GM23338 (cell line): ENCODE measurements around the gene SFXN1. TPM values are rescaled to one million over a fixed set of nuclear protein-coding genes. Genes with fewer than 3 reads are reported as not detected.

Source experiments
- ATAC-seq: fragments of 200-7000 bp; cut with Tn5 transposase; 3 replicates; pipeline ENCODE4 v1.9.1; 2020
- DNase-seq: peaks from one replicate; pipeline ENCODE4 v3.0.0-alpha.2; 2015; ENCODE audit warnings: low spot score
- H2AFZ ChIP-seq: fragments of 200-600 bp; sonication (generic); 2 replicates; pipeline ENCODE4 v1.8.0; 2016; ENCODE audit warnings: antibody characterized with exemption, mild to moderate bottlenecking, moderate library complexity
- H3F3A ChIP-seq: fragments of 200-600 bp; sonication (generic); replicated peaks from 2 replicates; pipeline ENCODE4 v1.8.0; 2017; ENCODE audit warnings: antibody characterized with exemption, mixed run types, low read depth
- H3K27ac ChIP-seq: fragments of 200-600 bp; sonication (generic); 2 replicates; pipeline ENCODE4 v1.6.1; 2016; ENCODE audit warnings: low read depth
- H3K27me3 ChIP-seq: fragments of 200-600 bp; sonication (generic); 2 replicates; pipeline ENCODE4 v1.8.0; 2016; ENCODE audit warnings: mild to moderate bottlenecking, mixed run types, moderate library complexity; ENCODE audit not compliant: insufficient read depth
- H3K36me3 ChIP-seq: fragments of 200-600 bp; sonication (generic); 2 replicates; pipeline ENCODE4 v1.8.0; 2016; ENCODE audit warnings: mild to moderate bottlenecking; ENCODE audit not compliant: insufficient read depth
- H3K4me1 ChIP-seq: fragments of 200-600 bp; sonication (generic); 2 replicates; pipeline ENCODE4 v1.8.0; 2016; ENCODE audit warnings: mild to moderate bottlenecking, moderate library complexity; ENCODE audit not compliant: insufficient read depth
- H3K4me2 ChIP-seq: fragments of 200-600 bp; sonication (generic); 2 replicates; pipeline ENCODE4 v1.7.1; 2017; ENCODE audit warnings: mixed run types
- H3K4me3 ChIP-seq: fragments of 200-600 bp; sonication (generic); 2 replicates; pipeline ENCODE4 v1.6.1; 2016; ENCODE audit warnings: mixed run types
- H3K79me2 ChIP-seq: fragments of 200-600 bp; sonication (generic); replicated peaks from 2 replicates; pipeline ENCODE4 v1.8.0; 2017; ENCODE audit warnings: mild to moderate bottlenecking; ENCODE audit not compliant: insufficient read depth
- H3K9me2 ChIP-seq: fragments of 200-600 bp; sonication (generic); 2 replicates; pipeline ENCODE4 v1.8.0; 2017; ENCODE audit not compliant: insufficient read depth
- H4K20me1 ChIP-seq: fragments of 200-600 bp; sonication (generic); replicated peaks from 2 replicates; pipeline ENCODE4 v1.8.0; 2017; ENCODE audit warnings: mild to moderate bottlenecking; ENCODE audit not compliant: insufficient read depth
- H3K27ac Mint-ChIP-seq: 2 replicates; pipeline ENCODE4 v1.8.0; 2020; ENCODE audit warnings: inconsistent platforms, mild to moderate bottlenecking, moderate library complexity, mixed read lengths
- H3K27me3 Mint-ChIP-seq: 3 replicates; pipeline ENCODE4 v1.8.0; 2022; ENCODE audit warnings: low read depth, mild to moderate bottlenecking, moderate library complexity, mixed read lengths, inconsistent platforms; ENCODE audit not compliant: insufficient read depth, poor library complexity
- H3K36me3 Mint-ChIP-seq: 3 replicates; pipeline ENCODE4 v1.8.0; 2021; ENCODE audit warnings: low read depth, mild to moderate bottlenecking, inconsistent platforms, moderate library complexity, mixed read lengths
- H3K4me1 Mint-ChIP-seq: 3 replicates; pipeline ENCODE4 v1.8.0; 2020; ENCODE audit warnings: mild to moderate bottlenecking, inconsistent platforms, mixed read lengths
- H3K4me3 Mint-ChIP-seq: 3 replicates; pipeline ENCODE4 v1.8.0; 2021; ENCODE audit warnings: moderate library complexity, mild to moderate bottlenecking, inconsistent platforms, mixed read lengths
- H3K9me3 Mint-ChIP-seq: 3 replicates; pipeline ENCODE4 v1.8.0; 2020; ENCODE audit warnings: moderate library complexity, mild to moderate bottlenecking, inconsistent platforms, mixed read lengths
- CREB1 ChIP-seq: fragments of 250-450 bp; sonication (Bioruptor Pico); IDR thresholded peaks from 2 replicates; pipeline ENCODE4 v1.5.0; 2020; ENCODE audit warnings: low read depth, mild to moderate bottlenecking, moderate library complexity
- EZH2 ChIP-seq: fragments of 200-600 bp; sonication (generic); IDR thresholded peaks from one replicate; pipeline ENCODE4 v1.8.0; 2017; ENCODE audit warnings: antibody characterized with exemption, mild to moderate bottlenecking, low read depth; ENCODE audit not compliant: unreplicated experiment
- EZH2phosphoT487 ChIP-seq: fragments of 200-600 bp; sonication (generic); IDR thresholded peaks from one replicate; pipeline ENCODE4 v1.8.1; 2018; ENCODE audit warnings: antibody characterized with exemption; ENCODE audit not compliant: unreplicated experiment
- JUNB ChIP-seq: IDR thresholded peaks from one replicate; pipeline ENCODE4 v1.6.1; 2016; ENCODE audit warnings: antibody characterized with exemption; ENCODE audit not compliant: unreplicated experiment
- NANOG ChIP-seq: IDR thresholded peaks from 2 replicates; pipeline ENCODE4 v1.6.1; 2016; ENCODE audit warnings: antibody characterized with exemption, borderline replicate concordance
- STAT1 ChIP-seq: IDR thresholded peaks from one replicate; pipeline ENCODE4 v1.6.1; 2016; ENCODE audit warnings: antibody characterized with exemption; ENCODE audit not compliant: unreplicated experiment
- ZNF331 ChIP-seq: fragments of 250-450 bp; sonication (Bioruptor Pico); IDR thresholded peaks from 2 replicates; pipeline ENCODE4 v1.5.0; 2020; ENCODE audit warnings: low read depth, mild to moderate bottlenecking, moderate library complexity
- ZNF462 ChIP-seq: fragments of 250-450 bp; sonication (Bioruptor Pico); IDR thresholded peaks from 2 replicates; pipeline ENCODE4 v1.5.0; 2020; ENCODE audit warnings: mild to moderate bottlenecking, moderate library complexity
- polyA plus RNA-seq: library from polyadenylated mRNA; unstranded; fragments of >200 nt; fragmentation: Nextera tagmentation; extraction: Ambion mirVana; gene quantifications from 2 replicates; pipeline ENCODE4 v1.2.1, GENCODE V29; 2016
- total RNA-seq: library from RNA; depleted of rRNA; stranded (reverse); fragments of >200 nt; shearing (Covaris generic); gene quantifications from 2 replicates; pipeline ENCODE4 v1.2.3, GENCODE V29; 2014
- TF ChIP-seq, protein P1 (sequence below): IDR thresholded peaks from 2 replicates; pipeline ENCODE4 v1.6.1; 2016; ENCODE audit warnings: antibody characterized with exemption
- TF ChIP-seq, protein P2 (sequence below): IDR thresholded peaks from one replicate; pipeline ENCODE4 v1.6.1; 2018; ENCODE audit warnings: antibody characterized with exemption; ENCODE audit not compliant: unreplicated experiment
- TF ChIP-seq, protein P3 (sequence below), 2 experiments: fragments of 200-600 bp in 1 of 2; sonication (generic) in 1 of 2; conservative IDR thresholded peaks; 2 replicates each; pipeline versions ENCODE4 v1.5.1 to v1.6.1; 2016 to 2017; ENCODE audit warnings: antibody characterized with exemption in 2 of 2, low read depth in 2 of 2, mild to moderate bottlenecking in 2 of 2, moderate library complexity in 1 of 2

The SFXN1 gene
- total and polyA plus RNA-seq, 2 experiments from 2014 or later = 44.0 to 97.7 TPM

DNA sequence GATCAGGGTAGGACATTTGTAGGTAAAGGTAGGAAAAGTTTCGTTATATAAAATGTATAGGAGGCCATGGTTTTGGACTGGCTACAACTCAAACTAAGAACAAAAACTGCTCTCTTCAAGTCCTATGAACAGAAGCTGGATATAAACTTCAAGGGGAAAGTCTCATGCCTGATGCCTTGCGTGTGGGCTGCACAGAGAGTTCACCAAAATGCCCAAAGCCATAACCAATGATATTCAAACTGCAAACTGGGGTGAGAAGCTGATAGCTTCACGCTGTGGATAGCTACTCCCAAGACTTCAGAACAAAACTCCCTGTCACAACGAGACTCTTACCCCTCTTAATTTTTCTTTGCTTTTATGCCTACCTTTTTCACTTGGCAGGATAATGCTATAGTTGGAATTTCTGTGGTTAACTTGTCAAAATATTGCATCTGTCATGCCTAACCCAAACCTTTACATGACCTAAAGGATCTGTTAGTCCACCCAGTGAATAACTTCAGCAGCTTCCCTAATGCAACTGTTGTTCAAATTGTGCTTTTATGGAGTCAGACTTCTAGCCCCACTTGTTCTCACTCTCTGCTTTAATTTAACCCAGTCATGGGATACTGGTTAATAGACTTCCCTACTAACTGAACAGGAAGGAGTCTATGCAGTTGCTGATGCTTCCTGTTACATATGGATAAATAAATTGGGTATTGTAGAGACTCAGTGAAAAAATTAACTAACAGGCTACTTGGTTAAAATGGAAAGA lies 71.9 kb downstream of the SFXN1 start:
- Mint-ChIP-seq H3K4me3 (no peak overlapping the region), H3K4me1 (peaks cover 44% of the 10 kb centered on the region), H3K27ac (no peak overlapping the region), H3K9me3 (peaks cover 5% of the 10 kb centered on the region; the same call in 2 of the 3 replicates), H3K36me3 (peaks cover 3% of the 10 kb centered on the region; the same call in 1 of the 3 replicates), H3K27me3 (peaks cover 17% of the 10 kb centered on the region)
- Histone ChIP-seq H3F3A (0 out of 2 replicates have a peak, but pooled peaks cover 4% of the 10 kb centered on the region), H3K27ac (no peak overlapping the region), H3K4me1 (peaks cover 17% of the 10 kb centered on the region), H3K79me2 (no peaks in the 10 kb centered on the region), H3K27me3 (no peaks in the 10 kb centered on the region), H2AFZ (no peak overlapping the region), H3K4me3 (no peak overlapping the region), H3K36me3 (no peaks in the 10 kb centered on the region), H3K9me2 (no peaks in the 10 kb centered on the region), H4K20me1 (no peaks in the 10 kb centered on the region), H3K4me2 (no peak overlapping the region)
- ATAC-seq = no peak
- DNase-seq = no peak
- TF ChIP-seq ZNF331 = no peak
- no peak for TF ChIP-seq CREB1
- no peak for TF ChIP-seq EZH2
- TF ChIP-seq JUNB = no peak
- no peak for TF ChIP-seq STAT1
- TF ChIP-seq, protein P1, sequence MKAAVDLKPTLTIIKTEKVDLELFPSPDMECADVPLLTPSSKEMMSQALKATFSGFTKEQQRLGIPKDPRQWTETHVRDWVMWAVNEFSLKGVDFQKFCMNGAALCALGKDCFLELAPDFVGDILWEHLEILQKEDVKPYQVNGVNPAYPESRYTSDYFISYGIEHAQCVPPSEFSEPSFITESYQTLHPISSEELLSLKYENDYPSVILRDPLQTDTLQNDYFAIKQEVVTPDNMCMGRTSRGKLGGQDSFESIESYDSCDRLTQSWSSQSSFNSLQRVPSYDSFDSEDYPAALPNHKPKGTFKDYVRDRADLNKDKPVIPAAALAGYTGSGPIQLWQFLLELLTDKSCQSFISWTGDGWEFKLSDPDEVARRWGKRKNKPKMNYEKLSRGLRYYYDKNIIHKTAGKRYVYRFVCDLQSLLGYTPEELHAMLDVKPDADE = no peak
- TF ChIP-seq EZH2phosphoT487 = no peak
- TF ChIP-seq NANOG = no peak
- TF ChIP-seq, protein P2, sequence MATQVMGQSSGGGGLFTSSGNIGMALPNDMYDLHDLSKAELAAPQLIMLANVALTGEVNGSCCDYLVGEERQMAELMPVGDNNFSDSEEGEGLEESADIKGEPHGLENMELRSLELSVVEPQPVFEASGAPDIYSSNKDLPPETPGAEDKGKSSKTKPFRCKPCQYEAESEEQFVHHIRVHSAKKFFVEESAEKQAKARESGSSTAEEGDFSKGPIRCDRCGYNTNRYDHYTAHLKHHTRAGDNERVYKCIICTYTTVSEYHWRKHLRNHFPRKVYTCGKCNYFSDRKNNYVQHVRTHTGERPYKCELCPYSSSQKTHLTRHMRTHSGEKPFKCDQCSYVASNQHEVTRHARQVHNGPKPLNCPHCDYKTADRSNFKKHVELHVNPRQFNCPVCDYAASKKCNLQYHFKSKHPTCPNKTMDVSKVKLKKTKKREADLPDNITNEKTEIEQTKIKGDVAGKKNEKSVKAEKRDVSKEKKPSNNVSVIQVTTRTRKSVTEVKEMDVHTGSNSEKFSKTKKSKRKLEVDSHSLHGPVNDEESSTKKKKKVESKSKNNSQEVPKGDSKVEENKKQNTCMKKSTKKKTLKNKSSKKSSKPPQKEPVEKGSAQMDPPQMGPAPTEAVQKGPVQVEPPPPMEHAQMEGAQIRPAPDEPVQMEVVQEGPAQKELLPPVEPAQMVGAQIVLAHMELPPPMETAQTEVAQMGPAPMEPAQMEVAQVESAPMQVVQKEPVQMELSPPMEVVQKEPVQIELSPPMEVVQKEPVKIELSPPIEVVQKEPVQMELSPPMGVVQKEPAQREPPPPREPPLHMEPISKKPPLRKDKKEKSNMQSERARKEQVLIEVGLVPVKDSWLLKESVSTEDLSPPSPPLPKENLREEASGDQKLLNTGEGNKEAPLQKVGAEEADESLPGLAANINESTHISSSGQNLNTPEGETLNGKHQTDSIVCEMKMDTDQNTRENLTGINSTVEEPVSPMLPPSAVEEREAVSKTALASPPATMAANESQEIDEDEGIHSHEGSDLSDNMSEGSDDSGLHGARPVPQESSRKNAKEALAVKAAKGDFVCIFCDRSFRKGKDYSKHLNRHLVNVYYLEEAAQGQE = no peak
- TF ChIP-seq, protein P3, sequence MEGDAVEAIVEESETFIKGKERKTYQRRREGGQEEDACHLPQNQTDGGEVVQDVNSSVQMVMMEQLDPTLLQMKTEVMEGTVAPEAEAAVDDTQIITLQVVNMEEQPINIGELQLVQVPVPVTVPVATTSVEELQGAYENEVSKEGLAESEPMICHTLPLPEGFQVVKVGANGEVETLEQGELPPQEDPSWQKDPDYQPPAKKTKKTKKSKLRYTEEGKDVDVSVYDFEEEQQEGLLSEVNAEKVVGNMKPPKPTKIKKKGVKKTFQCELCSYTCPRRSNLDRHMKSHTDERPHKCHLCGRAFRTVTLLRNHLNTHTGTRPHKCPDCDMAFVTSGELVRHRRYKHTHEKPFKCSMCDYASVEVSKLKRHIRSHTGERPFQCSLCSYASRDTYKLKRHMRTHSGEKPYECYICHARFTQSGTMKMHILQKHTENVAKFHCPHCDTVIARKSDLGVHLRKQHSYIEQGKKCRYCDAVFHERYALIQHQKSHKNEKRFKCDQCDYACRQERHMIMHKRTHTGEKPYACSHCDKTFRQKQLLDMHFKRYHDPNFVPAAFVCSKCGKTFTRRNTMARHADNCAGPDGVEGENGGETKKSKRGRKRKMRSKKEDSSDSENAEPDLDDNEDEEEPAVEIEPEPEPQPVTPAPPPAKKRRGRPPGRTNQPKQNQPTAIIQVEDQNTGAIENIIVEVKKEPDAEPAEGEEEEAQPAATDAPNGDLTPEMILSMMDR (conservative IDR thresholded peaks at IDR 0.05; ENCODE audit: low read depth in 2 of 2) = no peak
- TF ChIP-seq ZNF462 (CRISPR knock-in tag) = no peak
